HepG2 (cell line): ENCODE data around the gene FBF1. TPM values are rescaled to one million over a fixed set of nuclear protein-coding genes. Genes with fewer than 3 reads are reported as not detected.

Experiments
- AGO2 ChIP-seq: fragments of 200-400 bp; formaldehyde crosslinking; optimal IDR thresholded peaks from 2 replicates; pipeline ENCODE3; 2017; ENCODE audit warnings: mild to moderate bottlenecking, low read depth, low read length, moderate library complexity
- ARNT2 ChIP-seq: sonication (generic); formaldehyde crosslinking; IDR thresholded peaks from 2 replicates; pipeline ENCODE4 v1.8.0; 2022; ENCODE audit warnings: mild to moderate bottlenecking, low read depth, missing genetic modification reagents, moderate library complexity
- DMTF1 ChIP-seq: sonication (generic); formaldehyde crosslinking; IDR thresholded peaks from 2 replicates; pipeline ENCODE4 v1.4.0; 2020; ENCODE audit warnings: mild to moderate bottlenecking, missing genetic modification reagents
- DNMT1 ChIP-seq: sonication (generic); formaldehyde crosslinking; IDR thresholded peaks from 2 replicates; pipeline ENCODE4 v1.5.1; 2020; ENCODE audit warnings: mild to moderate bottlenecking, missing genetic modification reagents
- DRAP1 ChIP-seq: IDR thresholded peaks from 2 replicates; pipeline ENCODE4 v1.6.1; 2016; ENCODE audit warnings: missing genetic modification reagents, missing compliant biosample characterization
- E2F5 ChIP-seq: sonication (generic); formaldehyde crosslinking; conservative IDR thresholded peaks from 2 replicates; pipeline ENCODE4 v1.4.0; 2020; ENCODE audit warnings: missing genetic modification reagents
- GPN1 ChIP-seq: sonication (generic); formaldehyde crosslinking; IDR thresholded peaks from 2 replicates; pipeline ENCODE4 v1.5.1; 2020; ENCODE audit warnings: missing genetic modification reagents, borderline replicate concordance
- HNF4G ChIP-seq, 2 experiments: sonication (generic) in 1 of 2; formaldehyde crosslinking in 1 of 2; IDR thresholded peaks; 2 replicates each; pipeline versions ENCODE4 v1.4.0 to v1.6.1; 2011 to 2020; ENCODE audit warnings: borderline replicate concordance in 2 of 2, low read depth in 2 of 2, mild to moderate bottlenecking in 2 of 2, low read length in 1 of 2, missing genetic modification reagents in 1 of 2, moderate library complexity in 1 of 2
- MAX ChIP-seq: IDR thresholded peaks from 2 replicates; pipeline ENCODE4 v1.6.1; 2012; ENCODE audit warnings: inconsistent platforms
- NFYC ChIP-seq: IDR thresholded peaks from 2 replicates; pipeline ENCODE4 v1.6.1; 2016; ENCODE audit warnings: missing genetic modification reagents, missing compliant biosample characterization
- SAP130 ChIP-seq: IDR thresholded peaks from 2 replicates; pipeline ENCODE4 v1.6.1; 2016; ENCODE audit warnings: low read depth
- STAG1 ChIP-seq: sonication (generic); formaldehyde crosslinking; IDR thresholded peaks from 2 replicates; pipeline ENCODE4 v1.4.0; 2020; ENCODE audit warnings: missing genetic modification reagents
- TFDP1 ChIP-seq: IDR thresholded peaks from 2 replicates; pipeline ENCODE4 v1.6.1; 2016; ENCODE audit warnings: missing compliant biosample characterization, missing genetic modification reagents, borderline replicate concordance
- ZFP36 ChIP-seq: fragments of 150-350 bp; IDR thresholded peaks from 2 replicates; pipeline ENCODE4 v1.6.1; 2018; ENCODE audit warnings: borderline replicate concordance, low read length, low read depth; ENCODE audit not compliant: partially characterized antibody
- ZNF383 ChIP-seq: sonication (generic); formaldehyde crosslinking; IDR thresholded peaks from 2 replicates; pipeline ENCODE4 v1.4.0; 2020; ENCODE audit warnings: missing genetic modification reagents, mild to moderate bottlenecking, borderline replicate concordance
- ZNF616 ChIP-seq: sonication (generic); formaldehyde crosslinking; IDR thresholded peaks from 2 replicates; pipeline ENCODE4 v1.5.0; 2020; ENCODE audit warnings: low read depth, mild to moderate bottlenecking, missing genetic modification reagents
- ZNF691 ChIP-seq: sonication (generic); formaldehyde crosslinking; IDR thresholded peaks from 2 replicates; pipeline ENCODE4 v1.4.0; 2020; ENCODE audit warnings: missing genetic modification reagents, low read depth, mild to moderate bottlenecking, borderline replicate concordance
- polyA plus RNA-seq, 8 experiments: library from polyadenylated mRNA; depleted of rRNA in 3 of 8; stranded (reverse) in 7 of 8; unstranded in 1 of 8; fragments of >200 nt; fragmentation: Illumina TruSeq in 4 of 8; extraction: Trizol in 4 of 8; gene quantifications; 2 replicates each; pipeline versions ENCODE4 v1.2.1 to v1.2.3, GENCODE V29; 2011 to 2016; ENCODE audit warnings: low read depth in 4 of 8, missing spikeins in 1 of 8, mixed read lengths in 1 of 8; ENCODE audit not compliant: insufficient read depth in 1 of 8
- total RNA-seq, 5 experiments: library from RNA; depleted of rRNA; stranded (reverse); fragments of >200 nt; fragmentation: Illumina TruSeq; extraction: Trizol; gene quantifications; 2 replicates each; pipeline ENCODE4 v1.2.3, GENCODE V29; 2016; ENCODE audit warnings: low read depth in 1 of 5

The FBF1 gene
- total and polyA plus RNA-seq, 2 of the 13 experiments (the other 11 are each of a cell fraction or from before 2014, with no cell fraction given): 2.4 to 8.1 TPM

GRCh38 chr17:75896415-75897159, 44.3 kb downstream of the FBF1 start, which contains the start of gene TRIM65 (continued):
- peak; percentile 70; the same call in 1 of the 2 replicates for TF ChIP-seq ZNF383 (CRISPR knock-in tag)
- TF ChIP-seq ARNT2: peak; percentile 81
- peak; percentile 72; the same call in 1 of the 2 replicates for TF ChIP-seq TFDP1 (CRISPR knock-in tag)
- peak; percentile 30; the same call in 1 of the 2 replicates for TF ChIP-seq E2F5 (CRISPR knock-in tag)
- TF ChIP-seq HNF4G (IDR thresholded peaks at IDR 0.05; ENCODE audit: borderline replicate concordance, low read depth, low read length): no peak
- peak; percentile 60; the same call in 1 of the 2 replicates for TF ChIP-seq HNF4G (CRISPR knock-in tag; IDR thresholded peaks at IDR 0.05; ENCODE audit: borderline replicate concordance, low read depth)
- peak; percentile 32; the same call in 1 of the 2 replicates for TF ChIP-seq ZNF691 (CRISPR knock-in tag)
- TF ChIP-seq ZNF616: peak; percentile 70; the same call in 1 of the 2 replicates
- no peak for TF ChIP-seq DMTF1
- peak; percentile 51 for TF ChIP-seq DNMT1 (CRISPR knock-in tag)
- peak; percentile 77; the same call in 1 of the 2 replicates for TF ChIP-seq MAX
- peak; percentile 96 for TF ChIP-seq AGO2
- TF ChIP-seq STAG1 (CRISPR knock-in tag): peak; percentile 56
- TF ChIP-seq DRAP1 (CRISPR knock-in tag): peak; percentile 87
- 0 out of 2 replicates have a peak, but pooled peaks have one; percentile 63 for TF ChIP-seq GPN1
- no peak for TF ChIP-seq ZFP36
- no peak; the same call in 1 of the 2 replicates for TF ChIP-seq NFYC
- TF ChIP-seq SAP130 (CRISPR knock-in tag): peak; percentile 79
